HepG2 (cell line): Measurements from ENCODE around the gene C12orf43.

Experiments
- CREB1 ChIP-seq, 2 experiments: fragments of 450-650 bp in 1 of 2; IDR thresholded peaks; 2 replicates each; pipeline ENCODE4 v1.6.1; 2016 to 2017; ENCODE audit warnings: control low read depth in 1 of 2, mild to moderate bottlenecking in 1 of 2, missing compliant biosample characterization in 1 of 2, missing genetic modification characterization in 1 of 2
- CTCF ChIP-seq: sonication (generic); formaldehyde crosslinking; IDR thresholded peaks from 2 replicates; pipeline ENCODE4 v1.5.0; 2020; ENCODE audit warnings: mild to moderate bottlenecking, missing genetic modification reagents, moderate library complexity
- E2F5 ChIP-seq: sonication (generic); formaldehyde crosslinking; conservative IDR thresholded peaks from 2 replicates; pipeline ENCODE4 v1.4.0; 2020; ENCODE audit warnings: missing genetic modification reagents
- HMGXB4 ChIP-seq, 2 experiments: sonication (generic) in 1 of 2; formaldehyde crosslinking in 1 of 2; IDR thresholded peaks; 2 replicates each; pipeline versions ENCODE4 v1.4.0 to v1.6.1; 2018 to 2020; ENCODE audit warnings: missing genetic modification reagents in 2 of 2, borderline replicate concordance in 1 of 2, low read depth in 1 of 2, mild to moderate bottlenecking in 1 of 2, missing biosample characterization in 1 of 2
- HNRNPL ChIP-seq: fragments of 200-400 bp; formaldehyde crosslinking; IDR thresholded peaks from 2 replicates; pipeline ENCODE4 v1.6.1; 2017; ENCODE audit warnings: mild to moderate bottlenecking, low read depth, low read length
- MTA3 ChIP-seq: sonication (generic); formaldehyde crosslinking; IDR thresholded peaks from 2 replicates; pipeline ENCODE4 v1.4.0; 2020; ENCODE audit warnings: missing genetic modification reagents
- NR2C2 ChIP-seq: sonication (generic); formaldehyde crosslinking; IDR thresholded peaks from 2 replicates; pipeline ENCODE4 v1.4.0; 2020; ENCODE audit warnings: missing genetic modification reagents, mild to moderate bottlenecking, moderate library complexity, borderline replicate concordance
- PCBP2 ChIP-seq: fragments of 200-400 bp; formaldehyde crosslinking; optimal IDR thresholded peaks from 2 replicates; pipeline ENCODE3; 2018; ENCODE audit warnings: low read length, low read depth; ENCODE audit not compliant: poor library complexity, severe bottlenecking
- SIN3A ChIP-seq: IDR thresholded peaks from 2 replicates; pipeline ENCODE4 v1.6.1; 2011; ENCODE audit warnings: low read depth, mild to moderate bottlenecking, control low read depth, low read length, borderline replicate concordance
- ZFX ChIP-seq: sonication (generic); formaldehyde crosslinking; IDR thresholded peaks from 2 replicates; pipeline ENCODE4 v1.4.0; 2020; ENCODE audit warnings: mild to moderate bottlenecking, low read depth, missing genetic modification reagents, moderate library complexity
- ZNF317 ChIP-seq: sonication (generic); formaldehyde crosslinking; IDR thresholded peaks from 2 replicates; pipeline ENCODE4 v1.5.0; 2020; ENCODE audit warnings: mild to moderate bottlenecking, missing genetic modification reagents
- ZNF546 ChIP-seq: sonication (generic); formaldehyde crosslinking; conservative IDR thresholded peaks from 2 replicates; pipeline ENCODE4 v1.8.1; 2023; ENCODE audit warnings: mild to moderate bottlenecking, missing genetic modification reagents
- ZNF639 ChIP-seq: conservative IDR thresholded peaks from 2 replicates; pipeline ENCODE4 v1.6.1; 2018; ENCODE audit warnings: missing genetic modification reagents

GRCh38 chr12:121000530-121000929 lies 15.8 kb downstream of the C12orf43 start:
- no peak for TF ChIP-seq CREB1 (IDR thresholded peaks at IDR 0.05)
- no peak for TF ChIP-seq CREB1 (CRISPR knock-in tag; IDR thresholded peaks at IDR 0.05)
- no peak for TF ChIP-seq HNRNPL
- no peak for TF ChIP-seq PCBP2
- TF ChIP-seq CTCF (CRISPR knock-in tag), result no peak
- TF ChIP-seq ZNF317 (CRISPR knock-in tag), result no peak
- no peak for TF ChIP-seq ZNF639 (CRISPR knock-in tag)
- TF ChIP-seq SIN3A, result no peak
- no peak for TF ChIP-seq E2F5 (CRISPR knock-in tag)
- no peak for TF ChIP-seq ZFX (CRISPR knock-in tag)
- TF ChIP-seq NR2C2 (CRISPR knock-in tag), result no peak
- TF ChIP-seq ZNF546 (CRISPR knock-in tag), result no peak
- TF ChIP-seq HMGXB4 (CRISPR knock-in tag; IDR thresholded peaks at IDR 0.05; ENCODE audit: borderline replicate concordance in 1 of 2, low read depth in 1 of 2), result no peak
- no peak for TF ChIP-seq MTA3
